Stimulated activated CD4-positive, alpha-beta T cell treated with anti-CD3 and anti-CD28 coated beads, Interleukin-2, amount 100 ng/mL, for 48 hours (primary cell): ENCODE results near the gene GFRA1.

Source experiments
- DNase-seq, 2 donors: peaks; one replicate each; pipeline ENCODE4 v3.0.0-alpha.2; 2020

GFRA1 gene

DNA sequence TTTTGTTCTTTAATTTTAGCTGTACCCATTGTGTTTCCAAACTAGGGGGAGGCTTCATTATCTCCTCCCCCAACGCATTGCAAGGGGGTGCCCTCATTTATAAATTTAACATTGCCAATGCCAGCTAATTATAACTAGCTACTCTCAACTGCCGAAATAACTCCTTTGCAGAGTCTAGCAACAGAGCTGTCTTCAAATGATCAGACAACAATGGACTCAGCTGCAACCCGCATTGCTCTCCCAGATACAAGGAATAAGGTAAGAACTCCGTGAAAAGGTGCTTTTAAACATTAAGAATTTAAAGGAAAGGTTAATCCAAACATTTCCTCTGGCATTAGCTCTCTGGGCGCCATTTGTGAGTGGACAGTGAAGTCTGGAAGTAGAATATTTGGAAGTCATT, 116.2 kb downstream of the GFRA1 start:
- no peak for DNase-seq

GRCh38 chr10:116155191-116155590, 117.8 kb downstream of the GFRA1 start:
- no peak for DNase-seq

GRCh38 chr10:116154651-116155050, 118.4 kb downstream of the GFRA1 start:
- no peak for DNase-seq

- no peak for DNase-seq
Observed at GRCh38 chr10:116151076-116151475, 121.9 kb downstream of the GFRA1 start.

DNA sequence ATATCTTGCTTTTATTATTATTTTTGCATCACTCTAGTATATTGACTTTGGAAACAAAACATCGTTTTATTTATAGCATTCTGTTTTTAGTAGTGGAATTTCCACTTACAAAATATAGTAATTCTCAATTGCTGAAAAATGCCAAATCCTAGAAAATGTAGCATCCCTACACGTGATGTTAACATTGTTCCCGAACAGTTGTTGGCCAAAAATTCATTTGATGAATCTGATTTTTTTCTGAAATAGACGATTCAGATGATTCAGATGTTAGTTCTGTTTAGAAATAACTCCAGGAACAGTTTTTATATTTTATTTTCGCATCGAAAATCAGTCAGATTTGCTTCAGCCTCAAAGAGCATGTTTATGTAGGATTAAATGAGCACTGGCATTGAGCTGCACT, 122.4 kb downstream of the GFRA1 start:
- no peak for DNase-seq

- DNase-seq, result no peak
Observed at GRCh38 chr10:116147147-116147905, 125.7 kb downstream of the GFRA1 start.

DNA sequence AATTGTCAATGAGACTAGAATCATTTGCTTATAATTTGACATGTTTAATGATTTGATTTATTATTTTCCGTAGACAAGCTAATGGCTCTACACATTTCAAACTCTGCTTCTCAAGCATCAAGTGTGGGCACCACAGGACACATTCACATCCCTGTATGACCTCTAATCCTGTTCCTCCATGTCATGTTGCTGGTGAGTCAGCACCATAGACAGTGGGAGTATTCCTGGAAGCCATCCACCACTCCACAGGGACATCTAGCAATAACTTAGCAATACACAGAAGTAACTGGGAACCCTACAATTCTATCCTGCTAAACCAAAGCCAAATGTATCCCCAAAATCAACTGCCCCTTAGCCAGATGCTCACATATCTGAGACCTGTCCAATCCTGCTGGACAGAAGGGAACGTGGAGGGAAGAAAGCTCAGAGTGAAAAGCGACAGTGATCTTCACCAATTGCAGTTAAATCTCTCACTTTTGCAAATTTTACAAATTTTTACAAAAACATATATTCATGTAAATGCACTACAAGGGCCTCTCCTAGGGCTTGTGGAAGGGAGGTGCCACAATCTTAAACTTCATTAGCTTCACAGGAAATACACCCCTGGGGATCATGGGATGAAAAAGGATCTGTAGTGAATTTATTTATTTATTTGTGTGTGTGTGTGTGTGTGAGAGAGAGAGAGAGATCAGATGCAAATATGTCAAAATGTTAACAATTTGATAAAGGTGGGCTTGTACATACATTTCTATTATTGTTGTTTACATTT, 126.5 kb downstream of the GFRA1 start:
- no peak for DNase-seq

DNA sequence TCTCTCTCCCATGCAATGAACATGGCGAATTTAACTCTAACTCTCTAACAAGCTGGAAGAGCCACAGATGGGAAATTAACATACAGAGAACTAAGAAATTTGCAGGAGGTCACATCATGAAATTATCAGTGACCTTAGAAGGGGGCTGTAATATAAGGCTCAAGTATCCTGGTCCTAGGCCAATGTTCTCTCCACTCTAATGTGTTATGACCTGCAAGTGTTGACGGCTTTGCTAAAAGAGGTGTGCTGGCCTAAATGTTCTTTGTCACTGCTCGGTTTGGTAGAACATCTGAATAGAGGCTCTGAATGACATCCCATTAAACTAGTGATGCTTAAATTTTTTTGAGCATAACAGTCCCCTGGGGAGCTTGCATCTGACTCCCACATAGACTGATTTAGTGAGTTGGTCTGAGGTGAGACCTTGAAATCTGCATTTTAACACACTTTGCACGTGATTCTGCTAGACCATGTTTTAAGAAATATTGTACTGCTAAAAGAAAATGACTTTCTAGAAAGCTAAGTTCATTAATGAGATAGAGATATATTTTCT, 129.3 kb downstream of the GFRA1 start:
- DNase-seq, result no peak

DNA sequence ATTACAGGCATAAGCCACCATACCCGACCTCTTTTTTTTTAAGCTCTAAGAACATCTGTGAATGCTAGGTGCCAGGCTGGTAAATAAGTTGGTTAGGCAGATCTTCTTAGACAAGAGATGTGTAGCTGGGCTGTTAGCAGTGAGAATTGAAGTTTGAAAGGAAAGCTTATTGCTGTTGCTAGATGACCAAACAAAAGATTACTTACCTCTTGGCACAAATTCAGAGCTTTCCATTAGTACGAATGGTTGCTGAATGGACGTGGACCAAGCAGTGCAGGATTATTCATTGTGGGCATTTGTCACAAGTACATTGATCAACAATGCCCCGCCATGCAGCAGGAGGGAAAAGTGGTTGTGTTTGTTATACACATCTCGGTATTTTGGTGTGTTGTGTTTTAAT, 131.2 kb downstream of the GFRA1 start:
- no peak for DNase-seq

GRCh38 chr10:116141246-116141645, 131.8 kb downstream of the GFRA1 start:
- DNase-seq, result no peak

DNA sequence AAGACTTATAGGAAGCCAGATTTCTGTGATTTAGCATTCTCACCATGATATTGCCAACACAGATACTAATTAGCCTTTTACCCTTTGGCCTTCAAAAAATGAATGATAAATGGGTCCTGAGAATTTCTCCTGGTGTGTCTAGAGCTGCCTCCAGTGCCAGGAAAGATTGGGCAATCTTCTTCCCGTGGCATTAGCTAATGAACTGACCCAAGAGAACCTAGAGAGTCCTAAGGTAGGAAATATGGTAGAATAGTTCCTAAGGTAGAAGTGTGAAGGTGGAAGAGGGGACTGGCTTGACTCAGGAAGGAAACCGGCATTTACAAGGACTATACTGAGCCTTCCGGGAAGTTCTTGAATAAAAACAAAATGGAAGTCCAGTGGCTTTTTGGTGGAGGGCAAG, 133.1 kb downstream of the GFRA1 start:
- DNase-seq, result no peak

GRCh38 chr10:116138897-116139296, 134.1 kb downstream of the GFRA1 start:
- no peak for DNase-seq

DNA sequence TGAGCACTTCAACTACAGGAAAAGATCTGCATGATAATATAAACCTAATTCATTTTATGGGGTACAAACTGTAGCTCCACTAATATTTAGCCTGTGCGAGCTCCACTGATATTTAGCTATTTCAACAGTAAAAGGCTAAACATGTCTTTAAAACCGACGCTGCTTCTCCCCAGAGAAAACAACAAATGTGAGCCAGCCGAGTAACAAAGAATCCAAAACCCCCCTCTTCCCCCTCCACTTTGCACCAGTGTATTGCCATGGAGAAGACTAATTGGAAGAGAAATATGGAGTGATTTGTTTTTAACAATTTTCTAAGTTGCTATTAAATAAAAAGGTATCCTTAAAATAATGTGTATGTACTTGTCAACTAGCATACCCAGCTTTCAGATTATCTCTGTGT, 136.7 kb downstream of the GFRA1 start:
- DNase-seq, result no peak

GRCh38 chr10:116134322-116134721, 138.7 kb downstream of the GFRA1 start:
- DNase-seq, result no peak

- DNase-seq, result no peak
Observed at GRCh38 chr10:116133634-116134033, 139.4 kb downstream of the GFRA1 start.

- DNase-seq, result no peak
Observed at GRCh38 chr10:116132780-116133399, 140.1 kb downstream of the GFRA1 start.

DNA sequence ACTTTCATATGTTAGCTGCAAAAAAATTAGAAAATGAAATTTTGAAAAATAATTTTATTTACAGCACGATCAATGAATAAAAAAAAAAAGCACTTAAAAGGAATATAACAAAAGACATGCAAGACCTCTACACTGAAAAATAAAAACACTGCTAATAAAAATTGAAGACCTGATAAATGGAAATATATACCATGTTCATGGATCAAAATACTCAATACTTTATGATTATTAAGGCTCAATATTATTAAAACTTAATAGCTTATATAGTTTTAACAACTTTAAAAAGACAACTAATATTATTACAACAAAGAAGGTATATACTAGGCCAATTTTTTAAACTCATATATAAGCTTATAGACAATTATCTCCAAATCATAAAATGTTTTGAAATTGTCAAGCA, 143.0 kb downstream of the GFRA1 start:
- DNase-seq, result no peak

- DNase-seq, result no peak
Observed at GRCh38 chr10:116126954-116127695, 145.9 kb downstream of the GFRA1 start.

- DNase-seq, result no peak
Observed at GRCh38 chr10:116126239-116126638, 146.8 kb downstream of the GFRA1 start.

DNA sequence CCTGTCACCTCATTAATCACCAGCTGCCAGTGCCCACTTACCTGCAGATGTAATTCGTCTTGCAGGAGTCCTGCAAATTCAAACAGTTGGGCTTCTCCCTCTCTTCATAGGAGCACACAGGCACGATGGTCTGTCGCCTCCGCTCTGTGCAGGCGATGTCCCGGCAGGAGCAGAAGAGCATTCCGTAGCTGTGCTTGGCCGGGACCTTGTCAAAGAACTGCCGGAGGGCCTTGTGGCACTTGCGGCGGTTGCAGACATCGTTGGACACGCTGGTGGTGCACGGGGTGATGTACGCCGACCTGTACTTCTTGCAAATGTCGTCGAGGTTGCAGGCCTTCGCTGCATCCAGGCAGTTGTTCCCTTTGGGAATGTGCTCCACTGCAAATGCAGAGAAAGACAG, 147.8 kb downstream of the GFRA1 start:
- no peak for DNase-seq

DNA sequence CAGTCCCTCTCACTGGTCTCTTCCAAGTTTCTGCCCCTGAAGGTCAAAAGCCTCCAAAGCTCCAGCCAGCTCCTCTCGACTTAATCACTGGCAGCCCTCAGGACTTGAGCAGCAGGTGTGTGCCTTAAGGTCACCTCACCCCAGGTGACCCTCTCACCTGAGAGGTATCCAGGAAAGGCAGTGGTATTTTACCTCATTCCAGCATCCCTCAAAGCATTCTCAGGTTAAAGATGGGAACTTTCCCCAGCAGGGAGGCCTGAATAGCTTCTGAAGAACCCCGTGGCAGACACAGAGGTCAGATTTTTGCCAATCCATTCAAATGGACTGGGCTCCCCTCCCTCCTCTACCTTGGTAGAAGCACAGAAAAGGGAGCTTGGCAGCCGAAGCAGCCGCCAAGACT, 148.2 kb downstream of the GFRA1 start:
- DNase-seq, result no peak

DNA sequence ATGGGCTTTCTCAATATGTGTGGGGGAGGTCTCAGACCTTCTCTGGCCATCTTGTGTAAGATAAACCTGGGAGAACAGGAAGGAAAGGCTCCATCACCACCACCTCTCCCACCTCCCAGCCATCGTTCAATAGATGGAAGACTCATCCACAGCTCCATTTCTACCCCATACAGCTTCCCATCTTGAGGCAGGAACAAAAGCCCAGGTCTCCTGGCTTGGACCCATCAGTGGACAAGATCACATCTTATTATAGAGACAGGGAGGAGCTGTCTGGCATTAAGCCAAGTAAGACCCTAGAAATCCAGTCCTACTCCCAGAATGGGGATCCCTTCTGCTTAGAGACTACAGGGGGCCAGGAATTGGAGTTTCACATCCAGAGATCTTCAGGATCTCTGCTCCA, 150.3 kb downstream of the GFRA1 start:
- DNase-seq, result no peak
